Prostate gland (tissue), 2 donors: ENCODE data around the gene GPATCH4. TPM values are rescaled to one million over a fixed set of nuclear protein-coding genes. Genes with fewer than 3 reads are reported as not detected.

Experiments
- DNase-seq: peaks from one replicate; pipeline ENCODE4 v3.0.0-alpha.2; 2019; ENCODE audit warnings: low spot score
- H3K27ac ChIP-seq, 2 donors: fragments of 200-600 bp; sonication (generic); 2 replicates each; pipeline ENCODE4 v1.5.1; 2017 to 2019
- H3K27me3 ChIP-seq: fragments of 200-600 bp; sonication (generic); replicated peaks from 2 replicates; pipeline ENCODE4 v1.5.1; 2019; ENCODE audit not compliant: insufficient read depth
- H3K36me3 ChIP-seq, 2 donors: fragments of 200-600 bp; sonication (generic); 1 replicate in 1 of 2; 2 replicates in 1 of 2; pipeline versions ENCODE4 v1.5.1 to v1.8.1; 2017 to 2019
- H3K4me1 ChIP-seq: fragments of 200-600 bp; sonication (generic); replicated peaks from 2 replicates; pipeline ENCODE4 v1.5.1; 2019
- H3K4me3 ChIP-seq, 2 donors: fragments of 200-600 bp; sonication (generic); 2 replicates each; pipeline ENCODE4 v1.5.1; 2017 to 2019
- H3K9me3 ChIP-seq: fragments of 200-600 bp; sonication (generic); 2 replicates; pipeline ENCODE4 v1.5.1; 2017
- POLR2A ChIP-seq: fragments of 450-650 bp; IDR thresholded peaks from one replicate; pipeline ENCODE4 v1.6.1; 2016; ENCODE audit warnings: antibody characterized with exemption, mild to moderate bottlenecking
- POLR2AphosphoS5 ChIP-seq: sonication (generic); formaldehyde crosslinking; IDR thresholded peaks from one replicate; pipeline ENCODE4 v1.6.1; 2017; ENCODE audit warnings: antibody characterized with exemption
- WGBS: methylation state at CpG from one replicate; pipeline ENCODE4 v1.1.5; 2018; 5-methylcytosine and 5-hydroxymethylcytosine counted together
- intact Hi-C: fragments of 100-400 bp; cut with DNase I; formaldehyde crosslinking; loops from one replicate; pipeline ENCODE4 v1.14.2; 2022
- total RNA-seq, 2 donors: library from RNA; depleted of rRNA; stranded (reverse); fragments of >200 nt; gene quantifications; one replicate each; pipeline ENCODE4 v1.1.0, GENCODE V29; 2016
- TF ChIP-seq, protein P1 (sequence below), 4 experiments: fragments of 200-600 bp in 2 of 4; fragments of 450-650 bp in 2 of 4; sonication (generic) in 2 of 4; IDR thresholded peaks; 1 replicate in 3 of 4; 2 replicates in 1 of 4; pipeline ENCODE4 v1.5.1; 2016 to 2019; ENCODE audit warnings: antibody characterized with exemption in 4 of 4, mild to moderate bottlenecking in 2 of 4, moderate library complexity in 2 of 4

Gene GPATCH4
- total RNA-seq, 2 donors from 2014 or later = 20.9 to 27.5 TPM

DNA sequence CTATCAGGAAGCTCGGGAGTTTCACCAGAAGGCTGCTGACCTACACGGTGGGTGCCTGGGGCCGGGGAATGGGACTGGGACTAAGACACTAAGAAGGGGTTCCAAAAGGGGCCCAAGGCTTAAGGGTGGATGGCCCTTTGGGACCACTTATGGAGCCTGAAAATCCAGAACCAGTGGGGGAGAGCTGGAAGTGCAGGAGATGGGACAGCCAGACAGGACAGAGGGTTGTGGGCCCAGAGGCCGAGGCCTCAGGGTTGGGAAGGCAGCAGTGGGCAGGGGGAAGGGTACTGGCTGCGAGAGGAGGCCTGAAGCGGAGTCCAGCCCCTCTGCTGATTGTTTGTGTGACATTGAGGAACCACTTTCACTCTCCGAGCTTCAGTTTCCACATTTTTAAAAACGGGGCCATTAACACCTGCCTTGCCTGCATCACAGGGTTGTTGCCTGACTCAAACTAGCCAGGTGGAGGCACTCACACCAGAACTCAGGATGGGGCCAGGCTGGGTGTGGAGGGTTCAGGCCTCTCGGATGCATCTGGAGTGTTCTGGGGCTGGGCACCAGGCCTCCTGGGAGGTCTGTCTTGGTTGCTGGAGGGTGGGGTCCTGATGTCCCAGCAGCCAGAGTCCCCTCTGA lies 18.8 kb downstream of the GPATCH4 start:
- DNase-seq = no peak
- Histone ChIP-seq H3K4me1 (no peaks in the 10 kb centered on the region), H3K4me3 (no peak overlapping the region), H3K27ac (no peak overlapping the region), H3K36me3 (no peaks in the 10 kb centered on the region), H3K9me3 (no peaks in the 10 kb centered on the region), H3K27me3 (no peaks in the 10 kb centered on the region)
- intact Hi-C loops = loop anchor here (2.0 kb wide), 1 partner anchor 74 kb away; no protein-coding TSS in a partner anchor
- no peak for TF ChIP-seq POLR2A
- TF ChIP-seq POLR2AphosphoS5 = no peak
- TF ChIP-seq, protein P1, sequence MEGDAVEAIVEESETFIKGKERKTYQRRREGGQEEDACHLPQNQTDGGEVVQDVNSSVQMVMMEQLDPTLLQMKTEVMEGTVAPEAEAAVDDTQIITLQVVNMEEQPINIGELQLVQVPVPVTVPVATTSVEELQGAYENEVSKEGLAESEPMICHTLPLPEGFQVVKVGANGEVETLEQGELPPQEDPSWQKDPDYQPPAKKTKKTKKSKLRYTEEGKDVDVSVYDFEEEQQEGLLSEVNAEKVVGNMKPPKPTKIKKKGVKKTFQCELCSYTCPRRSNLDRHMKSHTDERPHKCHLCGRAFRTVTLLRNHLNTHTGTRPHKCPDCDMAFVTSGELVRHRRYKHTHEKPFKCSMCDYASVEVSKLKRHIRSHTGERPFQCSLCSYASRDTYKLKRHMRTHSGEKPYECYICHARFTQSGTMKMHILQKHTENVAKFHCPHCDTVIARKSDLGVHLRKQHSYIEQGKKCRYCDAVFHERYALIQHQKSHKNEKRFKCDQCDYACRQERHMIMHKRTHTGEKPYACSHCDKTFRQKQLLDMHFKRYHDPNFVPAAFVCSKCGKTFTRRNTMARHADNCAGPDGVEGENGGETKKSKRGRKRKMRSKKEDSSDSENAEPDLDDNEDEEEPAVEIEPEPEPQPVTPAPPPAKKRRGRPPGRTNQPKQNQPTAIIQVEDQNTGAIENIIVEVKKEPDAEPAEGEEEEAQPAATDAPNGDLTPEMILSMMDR (IDR thresholded peaks at IDR 0.05) = no peak
- 81% methylated on average over 9 of the region's 9 CpGs for WGBS

DNA sequence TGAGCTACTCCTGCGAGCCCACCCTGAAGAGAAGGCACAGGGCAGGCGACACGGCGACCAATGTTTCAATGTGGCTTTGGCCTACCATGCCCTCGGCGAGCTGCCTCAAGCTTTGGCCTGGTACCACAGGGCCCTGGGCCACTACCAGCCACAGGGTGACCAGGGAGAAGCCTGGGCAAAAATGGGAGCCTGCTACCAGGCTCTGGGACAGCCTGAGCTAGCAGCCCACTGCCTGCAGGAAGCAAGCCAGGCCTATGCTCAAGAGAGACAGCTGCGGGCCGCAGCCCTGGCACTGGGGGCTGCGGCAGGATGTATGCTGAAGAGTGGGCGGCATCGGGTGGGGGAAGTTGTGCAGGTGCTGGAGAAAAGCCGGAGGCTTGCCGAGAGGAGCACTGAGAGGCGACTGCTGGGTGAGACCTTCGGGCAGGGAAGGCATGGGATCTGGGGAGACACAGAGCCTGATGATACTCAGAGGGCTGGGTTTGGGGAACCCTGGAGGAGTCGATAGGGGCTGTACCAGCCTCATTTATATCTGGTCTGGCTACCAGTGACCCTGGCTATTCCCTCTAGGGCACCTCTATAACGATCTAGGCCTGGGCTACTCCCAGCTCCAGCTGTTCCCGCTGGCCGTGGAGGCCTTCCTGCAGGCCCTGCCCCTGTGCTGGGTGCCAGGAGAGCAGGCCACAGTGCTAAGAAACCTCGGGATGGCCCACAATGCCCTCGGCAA lies 19.5 kb downstream of the GPATCH4 start:
- no peak for DNase-seq
- Histone ChIP-seq H3K27me3 (no peaks in the 10 kb centered on the region), H3K9me3 (no peaks in the 10 kb centered on the region), H3K4me1 (no peaks in the 10 kb centered on the region), H3K4me3 (no peak overlapping the region), H3K36me3 (no peaks in the 10 kb centered on the region), H3K27ac (no peak overlapping the region)
- no peak for TF ChIP-seq POLR2AphosphoS5
- TF ChIP-seq POLR2A = no peak
- TF ChIP-seq, protein P1 (IDR thresholded peaks at IDR 0.05) = no peak
- WGBS = 78% methylated on average over 21 of the region's 21 CpGs
- intact Hi-C loops = loop anchor here (2.0 kb wide), 1 partner anchor 75 kb away; no protein-coding TSS in a partner anchor

DNA sequence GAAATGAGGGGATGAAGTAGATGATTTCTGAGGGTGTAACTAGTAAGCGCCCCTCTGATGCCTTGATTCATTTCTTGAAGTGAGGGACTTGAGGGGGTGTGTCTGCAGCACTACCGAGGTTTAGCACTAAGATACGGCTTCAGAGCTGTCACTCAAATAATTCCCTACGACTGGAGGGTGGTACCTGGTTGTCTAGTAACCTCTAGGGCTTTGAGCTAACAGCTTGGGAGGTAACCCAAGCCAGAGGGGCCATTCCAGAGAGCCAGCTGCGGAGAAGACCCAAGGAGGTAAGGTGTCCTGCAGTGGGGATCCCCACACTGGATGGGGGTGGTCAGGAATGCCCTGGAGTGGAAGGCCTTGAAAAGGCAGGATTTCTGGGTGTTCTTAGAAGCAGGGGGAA lies 21.8 kb downstream of the GPATCH4 start, which contains the start of gene TTC24:
TSS of gene TTC24 (plus strand) at position 252 of the 400 bp plus-strand sequence. CDS start 1,642 bp downstream, outside the sequence.
- TF ChIP-seq POLR2A (no peak), POLR2AphosphoS5 (no peak)
- TF ChIP-seq, protein P1 (IDR thresholded peaks at IDR 0.05) = no peak
- intact Hi-C loops = no loop called here
- H3K9me3 ChIP-seq = no peaks in the 10 kb centered on the region
- no peak within 1 kb of the TSS for H3K27ac ChIP-seq
- no peaks in the 10 kb centered on the region for H3K36me3 ChIP-seq
- DNase-seq = no peak
- no peak within 1 kb of the TSS for H3K4me3 ChIP-seq
- no peaks in the 10 kb centered on the region for H3K27me3 ChIP-seq
- 76% methylated on average over 5 of the region's 5 CpGs for WGBS
- no peaks in the 10 kb centered on the region for H3K4me1 ChIP-seq

DNA sequence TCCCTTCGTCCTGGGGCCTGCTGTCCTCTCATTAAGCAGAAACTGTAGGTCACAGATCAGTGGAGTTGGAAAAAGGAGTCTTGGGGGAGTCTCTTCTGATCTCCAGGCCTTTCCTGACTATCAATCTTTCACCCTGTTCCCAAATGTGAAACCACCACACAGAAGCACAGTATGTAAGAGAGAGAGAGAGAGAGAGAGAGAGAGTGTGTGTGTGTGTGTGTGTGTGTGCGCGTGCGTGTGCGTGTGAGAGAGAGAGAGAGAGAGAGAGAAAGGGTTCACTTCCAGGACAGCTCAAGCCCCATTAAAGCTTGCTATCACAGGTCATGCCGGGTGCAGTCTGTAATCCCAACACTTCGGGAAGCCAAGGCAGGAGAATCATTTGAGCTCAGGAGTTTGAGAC lies 23.2 kb downstream of the GPATCH4 start:
- Histone ChIP-seq H3K4me3 (no peak overlapping the region), H3K27ac (no peak overlapping the region), H3K9me3 (no peaks in the 10 kb centered on the region), H3K4me1 (no peaks in the 10 kb centered on the region), H3K36me3 (no peaks in the 10 kb centered on the region), H3K27me3 (no peaks in the 10 kb centered on the region)
- DNase-seq = no peak
- whole genome bisulfite sequencing = 56% methylated on average over 7 of the region's 7 CpGs
- intact Hi-C loops = no loop called here
- TF ChIP-seq POLR2A (no peak), POLR2AphosphoS5 (no peak)
- TF ChIP-seq, protein P1 (IDR thresholded peaks at IDR 0.05) = no peak
